K562 (cell line): Measurements from ENCODE around the gene ADAT3. TPM values are rescaled to one million over a fixed set of nuclear protein-coding genes. Genes with fewer than 3 reads are reported as not detected.

Source experiments
- ATAC-seq: fragments of 200-7000 bp; cut with Tn5 transposase; 3 replicates; pipeline ENCODE4 v1.9.1; 2020; ENCODE audit warnings: moderate library complexity
- BruUV-seq: library from RNA; stranded (reverse); fragments of 400-500 nt; replicated peaks from 2 replicates; lab custom pipeline; 2021; lab: Mats Ljungman, UMichigan
- CTCF ChIA-PET: fragments of 300-600 bp; formaldehyde crosslinking; extraction: SDS; loops from one replicate; lab custom pipeline; 2021; ENCODE audit warnings: low intra/inter-chr PET ratio; lab: Yijun Ruan, JAX
- POLR2A ChIA-PET: fragments of 300-600, 350-650 bp; sonication (Branson Sonifier 250); formaldehyde crosslinking; extraction: SDS; loops from one replicate; lab custom pipeline; 2021; ENCODE audit warnings: antibody characterized with exemption, inconsistent platforms; lab: Yijun Ruan, JAX
- DNase-seq, 4 experiments: peaks; one replicate each; pipeline versions ENCODE4 v3.0.0 to v3.0.0-alpha.2; 2011 to 2018; ENCODE audit warnings: low spot score in 3 of 4, mixed read lengths in 3 of 4; ENCODE audit errors: extremely low read depth in 1 of 4
- FAIRE-seq: peaks from 2 replicates; lab custom pipeline; 2011; peaks lifted over from hg19 to GRCh38; lab: Jason Lieb, UNC
- H2AFZ ChIP-seq: 2 replicates; pipeline ENCODE4 v1.6.0; 2011; ENCODE audit warnings: low read depth, low read length, control low read depth, inconsistent platforms
- H3K27ac ChIP-seq: fragments of 200-600 bp; 3 replicates; pipeline ENCODE4 v1.8.0; 2011; ENCODE audit warnings: low read depth, mild to moderate bottlenecking, control low read depth, inconsistent platforms, low read length, moderate library complexity, mixed read lengths; ENCODE audit errors: extremely low read depth
- H3K27me3 ChIP-seq, 2 experiments: fragments of 300-600 bp in 1 of 2; 2 replicates in 1 of 2; 3 replicates in 1 of 2; pipeline versions ENCODE4 v1.6.0 to v1.8.0; 2011; ENCODE audit warnings: inconsistent platforms in 2 of 2, low read length in 2 of 2, mild to moderate bottlenecking in 1 of 2, mixed read lengths in 1 of 2, moderate library complexity in 1 of 2; ENCODE audit not compliant: control insufficient read depth in 2 of 2, insufficient read depth in 2 of 2
- H3K36me3 ChIP-seq: fragments of 300-600 bp; 3 replicates; pipeline ENCODE4 v1.8.0; 2011; ENCODE audit warnings: mild to moderate bottlenecking, low read length, inconsistent platforms; ENCODE audit not compliant: control insufficient read depth, insufficient read depth
- H3K4me1 ChIP-seq, 2 experiments: fragments of 200-600 bp in 1 of 2; replicated peaks in 1 of 2; 2 replicates in 1 of 2; 3 replicates in 1 of 2; pipeline versions ENCODE4 v1.5.1 to v1.8.0; 2011; ENCODE audit warnings: inconsistent platforms in 2 of 2, low read length in 2 of 2, mild to moderate bottlenecking in 1 of 2, mixed read lengths in 1 of 2, moderate library complexity in 1 of 2; ENCODE audit not compliant: control insufficient read depth in 2 of 2, insufficient read depth in 2 of 2
- H3K4me2 ChIP-seq: 2 replicates; pipeline ENCODE4 v1.6.1; 2011; ENCODE audit warnings: low read length, control low read depth, inconsistent platforms, mixed read lengths; ENCODE audit not compliant: insufficient read depth
- H3K4me3 ChIP-seq: fragments of 200-600 bp; sonication (generic), shearing (Covaris generic); 2 replicates; pipeline ENCODE4 v1.5.1; 2016; ENCODE audit warnings: control low read depth, inconsistent platforms
- H3K79me2 ChIP-seq: fragments of 200-600 bp; 3 replicates; pipeline ENCODE4 v1.8.0; 2011; ENCODE audit warnings: low read length, inconsistent platforms; ENCODE audit not compliant: control insufficient read depth, insufficient read depth
- H3K9ac ChIP-seq, 2 experiments: 2 replicates each; pipeline versions ENCODE4 v1.6.0 to v1.6.1; 2011; ENCODE audit warnings: low read depth in 2 of 2, low read length in 2 of 2, control low read depth in 1 of 2, inconsistent platforms in 1 of 2, mild to moderate bottlenecking in 1 of 2, mixed read lengths in 1 of 2; ENCODE audit not compliant: insufficient read depth in 1 of 2
- H3K9me1 ChIP-seq: one replicate; pipeline ENCODE4 v1.6.0; 2011; ENCODE audit warnings: inconsistent platforms, mild to moderate bottlenecking, low read length, moderate library complexity; ENCODE audit not compliant: control insufficient read depth, insufficient read depth
- H3K9me3 ChIP-seq: replicated peaks from 2 replicates; pipeline ENCODE4 v1.5.1; 2011; ENCODE audit warnings: low read depth, low read length, inconsistent platforms; ENCODE audit not compliant: control insufficient read depth, insufficient read depth
- H4K20me1 ChIP-seq: replicated peaks from 2 replicates; pipeline ENCODE4 v1.6.1; 2011; ENCODE audit warnings: low read length, inconsistent platforms, mixed read lengths; ENCODE audit not compliant: control insufficient read depth, insufficient read depth
- ATF6 ChIP-seq: sonication (generic); formaldehyde crosslinking; IDR thresholded peaks from 2 replicates; pipeline ENCODE4 v1.4.0; 2020; ENCODE audit warnings: mild to moderate bottlenecking, missing genetic modification reagents
- CHD1 ChIP-seq: fragments of 200-600 bp; sonication (generic); IDR thresholded peaks from one replicate; pipeline ENCODE4 v1.6.1; 2012; ENCODE audit warnings: mild to moderate bottlenecking, moderate library complexity, low read length, inconsistent platforms
- CHD2 ChIP-seq: IDR thresholded peaks from 2 replicates; pipeline ENCODE4 v1.6.1; 2011; ENCODE audit warnings: low read depth, low read length
- ETV1 ChIP-seq: fragments of 450-650 bp; conservative IDR thresholded peaks from 2 replicates; pipeline ENCODE4 v1.6.1; 2016; ENCODE audit warnings: missing genetic modification characterization, control low read depth, low read depth, missing compliant biosample characterization
- HLTF ChIP-seq: fragments of 450-650 bp; IDR thresholded peaks from 2 replicates; pipeline ENCODE4 v1.6.1; 2016
- HMGN3 ChIP-seq: IDR thresholded peaks from 2 replicates; pipeline ENCODE4 v1.6.1; 2011; ENCODE audit warnings: borderline replicate concordance, low read depth, mild to moderate bottlenecking, mixed read lengths, low read length; ENCODE audit not compliant: insufficient read length; ENCODE audit errors: extremely low read depth
- NBN ChIP-seq: fragments of 450-650 bp; IDR thresholded peaks from 2 replicates; pipeline ENCODE4 v1.6.1; 2016; ENCODE audit warnings: low read depth, mild to moderate bottlenecking
- NFIX ChIP-seq: fragments of 250-450 bp; sonication (Bioruptor Pico); IDR thresholded peaks from 2 replicates; pipeline ENCODE4 v1.4.0; 2020; ENCODE audit warnings: low read depth, mild to moderate bottlenecking, moderate library complexity
- SAP30 ChIP-seq: fragments of 200-600 bp; sonication (generic); IDR thresholded peaks from 2 replicates; pipeline ENCODE4 v1.6.1; 2012; ENCODE audit warnings: borderline replicate concordance, low read depth, mild to moderate bottlenecking, moderate library complexity, low read length, control low read depth, inconsistent platforms; ENCODE audit not compliant: insufficient read depth, poor library complexity, severe bottlenecking
- TAF9B ChIP-seq: fragments of 450-650 bp; IDR thresholded peaks from 2 replicates; pipeline ENCODE4 v1.6.1; 2018; ENCODE audit warnings: mild to moderate bottlenecking; ENCODE audit not compliant: partially characterized antibody
- TBP ChIP-seq: optimal IDR thresholded peaks from 2 replicates; pipeline ENCODE3; 2011; ENCODE audit warnings: low read depth, low read length, improper control_type of control experiment
- TGIF2 ChIP-seq: sonication (generic); formaldehyde crosslinking; IDR thresholded peaks from 2 replicates; pipeline ENCODE4 v1.8.1; 2022; ENCODE audit warnings: mild to moderate bottlenecking, missing genetic modification reagents, moderate library complexity
- U2AF1 ChIP-seq: fragments of 200-400 bp; formaldehyde crosslinking; optimal IDR thresholded peaks from 2 replicates; pipeline ENCODE3; 2017; ENCODE audit warnings: mild to moderate bottlenecking, low read depth, low read length, moderate library complexity
- ZBTB8A ChIP-seq: fragments of 450-650 bp; IDR thresholded peaks from 2 replicates; pipeline ENCODE4 v1.6.1; 2018; ENCODE audit warnings: mild to moderate bottlenecking, moderate library complexity; ENCODE audit not compliant: partially characterized antibody
- ZNF507 ChIP-seq: conservative IDR thresholded peaks from 2 replicates; pipeline ENCODE4 v1.6.1; 2017; ENCODE audit warnings: missing genetic modification characterization, missing compliant biosample characterization
- WGBS: fragments of 100-300 bp; shearing (Covaris generic); methylation state at CpG from one replicate; pipeline ENCODE4 v1.1.6; 2016; ENCODE audit warnings: low coverage, mixed read lengths; ENCODE audit not compliant: insufficient coverage; ENCODE audit errors: missing lambda C conversion rate; 5-methylcytosine and 5-hydroxymethylcytosine counted together
- in situ Hi-C: fragments of 300-500 bp; cut with MboI; formaldehyde crosslinking; loops from 4 replicates; pipeline ENCODE4 v1.15.0; 2018; ENCODE audit warnings: inconsistent platforms, mixed read lengths
- intact Hi-C: fragments of 100-400 bp; cut with micrococcal nuclease; formaldehyde crosslinking; loops from 2 replicates; pipeline ENCODE4 v1.14.2; 2022
- polyA plus RNA-seq, 8 experiments: library from polyadenylated mRNA; depleted of rRNA in 4 of 8; stranded (reverse) in 5 of 8; unstranded in 3 of 8; fragments of >200 nt; fragmentation: Nextera tagmentation in 2 of 8; fragmentation: Illumina TruSeq in 1 of 8; extraction: Ambion mirVana in 2 of 8; extraction: Trizol in 1 of 8; gene quantifications; 2 replicates each; pipeline versions ENCODE4 v1.2.1 to v1.2.3, GENCODE V29; 2011 to 2014; ENCODE audit warnings: inconsistent platforms in 1 of 8, missing spikeins in 1 of 8
- total RNA-seq, 7 experiments: library from RNA; depleted of rRNA in 6 of 7; stranded (reverse); fragments of >200 nt in 6 of 7; fragmentation: Illumina TruSeq in 2 of 7; extraction: Trizol in 2 of 7; gene quantifications; 2 replicates each; pipeline versions ENCODE4 v1.2.1 to v1.2.3, GENCODE V29; 2011 to 2021; ENCODE audit warnings: low replicate concordance in 1 of 7
- TF ChIP-seq, protein P1 (sequence below): sonication (generic); formaldehyde crosslinking; IDR thresholded peaks from 2 replicates; pipeline ENCODE4 v1.8.0; 2023; ENCODE audit warnings: mild to moderate bottlenecking, missing genetic modification reagents
- TF ChIP-seq, protein P2 (sequence below): fragments of 250-450 bp; sonication (Bioruptor Pico); IDR thresholded peaks from 2 replicates; pipeline ENCODE4 v1.8.0; 2022; ENCODE audit warnings: moderate library complexity, mild to moderate bottlenecking, inconsistent platforms

Gene ADAT3
- total and polyA plus RNA-seq, 9 of the 15 experiments (the other 6 are each of a cell fraction or from before 2014, with no cell fraction given): 0.67 to 15.6 (median 7.8) TPM; not detected in 4

DNA sequence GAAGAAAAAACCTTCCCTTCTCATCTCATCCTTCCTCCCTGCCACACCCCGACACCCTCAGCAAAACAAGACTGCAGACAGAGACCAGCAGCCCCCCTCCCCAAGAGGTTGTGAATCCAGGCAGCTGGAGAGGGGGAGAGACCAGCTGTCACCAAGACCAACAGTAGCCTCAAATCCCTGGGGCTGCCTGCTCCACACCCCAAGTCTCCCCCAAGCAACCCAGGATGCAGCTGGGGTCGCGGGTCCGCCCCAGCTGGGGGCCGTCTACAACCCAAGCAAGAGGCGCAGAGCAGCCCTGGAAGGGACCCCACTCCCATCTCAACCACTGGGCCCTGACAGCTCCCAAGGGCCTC is 48.9 kb upstream of the ADAT3 start:
- DNase-seq: peak in 1 of 4 experiments; percentile 20
- H3K4me2 ChIP-seq: peak overlapping the region; percentile 85
- ChIA-PET CTCF (no interaction called here), POLR2A (interaction anchor here (0.6 to 5.2 kb wide), 10 partner anchors 8 to 581 kb away, joined by 3 to 46 read pairs (median 4); partner anchors contain the start of gene FAM174C)
- 6% methylated on average over 5 of the region's 6 CpGs for WGBS
- no TSS peak for BruUV-seq
- no peaks in the 10 kb centered on the region for H3K9me3 ChIP-seq
- FAIRE-seq: no peak
- intact Hi-C loops (no loop called here), in situ Hi-C loops (no loop called here)
- peaks cover 75 to 99% of the 10 kb centered on the region in 2 experiments for H3K4me1 ChIP-seq
- H3K9me1 ChIP-seq: peaks cover 5% of the 10 kb centered on the region
- H3K27me3 ChIP-seq: no peaks in the 10 kb centered on the region
- ATAC-seq: no peak
- H3K36me3 ChIP-seq: peaks cover 23% of the 10 kb centered on the region; the same call in 1 of the 3 replicates
- H2AFZ ChIP-seq: peak overlapping the region; percentile 58
- H4K20me1 ChIP-seq: peaks cover 25% of the 10 kb centered on the region
- peak overlapping the region; percentile 90 for H3K27ac ChIP-seq
- peak overlapping the region; percentile 57 for H3K4me3 ChIP-seq
- H3K79me2 ChIP-seq: peaks cover 96% of the 10 kb centered on the region
- peak overlapping the region; percentile 83 to 97 for H3K9ac ChIP-seq
- TF ChIP-seq ATF6 (CRISPR knock-in tag) (no peak), ETV1 (tag) (no peak), TBP (no peak), CHD2 (no peak), ZBTB8A (no peak), TGIF2 (CRISPR knock-in tag) (no peak), TAF9B (no peak), HLTF (no peak), CHD1 (peak; percentile 63), NFIX (CRISPR knock-in tag) (no peak), HMGN3 (no peak), SAP30 (peak; percentile 28), U2AF1 (no peak), ZNF507 (tag) (no peak), NBN (no peak)
- TF ChIP-seq, protein P1, sequence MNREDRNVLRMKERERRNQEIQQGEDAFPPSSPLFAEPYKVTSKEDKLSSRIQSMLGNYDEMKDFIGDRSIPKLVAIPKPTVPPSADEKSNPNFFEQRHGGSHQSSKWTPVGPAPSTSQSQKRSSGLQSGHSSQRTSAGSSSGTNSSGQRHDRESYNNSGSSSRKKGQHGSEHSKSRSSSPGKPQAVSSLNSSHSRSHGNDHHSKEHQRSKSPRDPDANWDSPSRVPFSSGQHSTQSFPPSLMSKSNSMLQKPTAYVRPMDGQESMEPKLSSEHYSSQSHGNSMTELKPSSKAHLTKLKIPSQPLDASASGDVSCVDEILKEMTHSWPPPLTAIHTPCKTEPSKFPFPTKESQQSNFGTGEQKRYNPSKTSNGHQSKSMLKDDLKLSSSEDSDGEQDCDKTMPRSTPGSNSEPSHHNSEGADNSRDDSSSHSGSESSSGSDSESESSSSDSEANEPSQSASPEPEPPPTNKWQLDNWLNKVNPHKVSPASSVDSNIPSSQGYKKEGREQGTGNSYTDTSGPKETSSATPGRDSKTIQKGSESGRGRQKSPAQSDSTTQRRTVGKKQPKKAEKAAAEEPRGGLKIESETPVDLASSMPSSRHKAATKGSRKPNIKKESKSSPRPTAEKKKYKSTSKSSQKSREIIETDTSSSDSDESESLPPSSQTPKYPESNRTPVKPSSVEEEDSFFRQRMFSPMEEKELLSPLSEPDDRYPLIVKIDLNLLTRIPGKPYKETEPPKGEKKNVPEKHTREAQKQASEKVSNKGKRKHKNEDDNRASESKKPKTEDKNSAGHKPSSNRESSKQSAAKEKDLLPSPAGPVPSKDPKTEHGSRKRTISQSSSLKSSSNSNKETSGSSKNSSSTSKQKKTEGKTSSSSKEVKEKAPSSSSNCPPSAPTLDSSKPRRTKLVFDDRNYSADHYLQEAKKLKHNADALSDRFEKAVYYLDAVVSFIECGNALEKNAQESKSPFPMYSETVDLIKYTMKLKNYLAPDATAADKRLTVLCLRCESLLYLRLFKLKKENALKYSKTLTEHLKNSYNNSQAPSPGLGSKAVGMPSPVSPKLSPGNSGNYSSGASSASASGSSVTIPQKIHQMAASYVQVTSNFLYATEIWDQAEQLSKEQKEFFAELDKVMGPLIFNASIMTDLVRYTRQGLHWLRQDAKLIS: no peak
- TF ChIP-seq, protein P2, sequence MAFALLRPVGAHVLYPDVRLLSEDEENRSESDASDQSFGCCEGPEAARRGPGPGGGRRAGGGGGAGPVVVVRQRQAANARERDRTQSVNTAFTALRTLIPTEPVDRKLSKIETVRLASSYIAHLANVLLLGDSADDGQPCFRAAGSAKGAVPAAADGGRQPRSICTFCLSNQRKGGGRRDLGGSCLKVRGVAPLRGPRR (CRISPR knock-in tag): no peak
